GM18519 (cell line): Measurements from ENCODE around the gene PAQR4.

ENCODE experiments used
- ATAC-seq: cut with Tn5 transposase; IDR thresholded peaks from one replicate; pipeline ENCODE4 v1.9.1; 2021; ENCODE audit warnings: mild to moderate bottlenecking, moderate library complexity; ENCODE audit not compliant: unreplicated experiment, low FRiP score

Gene PAQR4

GRCh38 chr16:3001316-3001715 lies 32.2 kb downstream of the PAQR4 start:
- no peak for ATAC-seq

- ATAC-seq, result peak; percentile 92
Observed at GRCh38 chr16:3003582-3004270, 34.6 kb downstream of the PAQR4 start.

GRCh38 chr16:3004319-3004718 lies 35.2 kb downstream of the PAQR4 start:
- ATAC-seq, result no peak

- ATAC-seq, result no peak
Observed at GRCh38 chr16:3004781-3005284, 35.7 kb downstream of the PAQR4 start.

- ATAC-seq, result no peak
Observed at GRCh38 chr16:3007059-3007956, 38.2 kb downstream of the PAQR4 start.

- ATAC-seq, result no peak
Observed at GRCh38 chr16:3007957-3008689, 39.0 kb downstream of the PAQR4 start.

GRCh38 chr16:3008690-3009037 lies 39.5 kb downstream of the PAQR4 start:
- no peak for ATAC-seq

- no peak for ATAC-seq
Observed at GRCh38 chr16:3009568-3010390, 40.6 kb downstream of the PAQR4 start.

- no peak for ATAC-seq
Observed at GRCh38 chr16:3010510-3010909, 41.4 kb downstream of the PAQR4 start.

- ATAC-seq, result no peak
Observed at GRCh38 chr16:3012246-3012645, 43.1 kb downstream of the PAQR4 start.

GRCh38 chr16:3012828-3013420 lies 43.8 kb downstream of the PAQR4 start, which contains the start of gene CLDN9:
CLDN9 (plus strand) TSS chr16:3012923; CDS start chr16:3013363, 440 bp downstream.
- no peak for ATAC-seq

GRCh38 chr16:3013491-3013951 lies 44.4 kb downstream of the PAQR4 start:
- ATAC-seq, result no peak

GRCh38 chr16:3013998-3014690 lies 45.0 kb downstream of the PAQR4 start:
- no peak for ATAC-seq

- no peak for ATAC-seq
Observed at GRCh38 chr16:3014971-3015370, 45.8 kb downstream of the PAQR4 start.

- ATAC-seq, result no peak
Observed at GRCh38 chr16:3015865-3016521, 46.8 kb downstream of the PAQR4 start.

- ATAC-seq, result no peak
Observed at GRCh38 chr16:3017344-3017743, 48.2 kb downstream of the PAQR4 start.

- ATAC-seq, result no peak
Observed at GRCh38 chr16:3017794-3018506, 48.8 kb downstream of the PAQR4 start, which contains the start of gene CLDN6. CLDN6 (minus strand) TSS chr16:3018183; CDS start chr16:3016021, 2,162 bp downstream.
